Effector memory CD4-positive, alpha-beta T cell (primary cell): ENCODE measurements around the gene PRPSAP1.
"Not testable (repeated sequence)": the region's sequence is repeated elsewhere in the genome, so short reads cannot be mapped to it uniquely, and the experiment has no call there.

Source experiments
- DNase-seq, 3 donors: peaks; one replicate each; pipeline ENCODE4 v3.0.0-alpha.2; 2020
- H3K27ac ChIP-seq: 2 replicates; pipeline ENCODE4 v1.7.0; 2013; ENCODE audit warnings: mild to moderate bottlenecking, low read length, moderate library complexity; ENCODE audit not compliant: insufficient read depth, poor library complexity, severe bottlenecking
- H3K27me3 ChIP-seq: replicated peaks from 2 replicates; pipeline ENCODE4 v1.7.0; 2013; ENCODE audit warnings: mild to moderate bottlenecking, low read length; ENCODE audit not compliant: insufficient read depth, control insufficient read depth, poor library complexity, severe bottlenecking
- H3K36me3 ChIP-seq: 2 replicates; pipeline ENCODE4 v1.7.0; 2013; ENCODE audit warnings: mild to moderate bottlenecking, low read length, moderate library complexity; ENCODE audit not compliant: control insufficient read depth, insufficient read depth
- H3K4me1 ChIP-seq: 2 replicates; pipeline ENCODE4 v1.7.0; 2013; ENCODE audit warnings: low read length, mild to moderate bottlenecking; ENCODE audit not compliant: control insufficient read depth, insufficient read depth, poor library complexity, severe bottlenecking
- H3K4me3 ChIP-seq: 2 replicates; pipeline ENCODE4 v1.7.0; 2013; ENCODE audit warnings: low read length, low read depth, mild to moderate bottlenecking; ENCODE audit not compliant: insufficient read depth, poor library complexity, severe bottlenecking
- H3K9me3 ChIP-seq: 2 replicates; pipeline ENCODE4 v1.7.0; 2013; ENCODE audit warnings: mild to moderate bottlenecking, low read length, moderate library complexity; ENCODE audit not compliant: control insufficient read depth

PRPSAP1 gene

DNA sequence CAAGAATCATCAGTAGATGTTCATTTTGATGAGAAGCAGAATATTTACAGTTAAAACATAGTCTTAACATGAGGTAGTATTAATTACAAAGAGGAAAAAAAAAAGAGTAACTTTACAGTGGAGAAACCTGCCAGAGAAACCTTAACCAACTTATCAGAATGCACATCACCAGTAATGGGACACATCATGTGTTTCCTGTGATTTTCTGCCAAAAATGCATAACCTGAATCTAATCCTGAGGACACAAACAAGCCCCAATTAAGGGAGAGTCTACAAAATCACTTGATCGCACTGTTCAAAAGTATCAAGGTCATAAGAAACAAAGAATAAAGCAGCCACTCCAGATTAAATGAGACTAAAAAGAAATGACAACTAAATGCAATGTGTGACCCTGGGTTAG, 27.4 kb downstream of the PRPSAP1 start:
- Histone ChIP-seq H3K4me1 (no peaks in the 10 kb centered on the region), H3K27ac (no peak overlapping the region)
- no peak for DNase-seq

DNA sequence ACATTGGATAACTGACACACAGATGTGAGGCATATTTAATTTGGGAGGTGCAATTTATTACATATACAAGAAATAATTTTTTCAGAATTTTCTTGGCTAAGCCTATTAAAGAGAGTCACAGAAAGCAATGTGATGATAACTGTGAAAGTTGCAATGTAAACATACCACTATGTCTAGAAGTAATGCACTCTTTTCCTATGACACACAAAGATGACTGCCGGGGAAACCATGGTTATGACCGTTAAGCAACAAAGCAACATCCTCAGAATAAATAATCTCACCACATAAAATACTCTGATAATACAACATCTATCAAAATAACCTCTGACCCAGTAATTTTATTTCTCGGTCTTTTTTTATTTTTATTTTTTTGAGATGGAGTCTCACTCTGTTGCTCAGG, 35.1 kb downstream of the PRPSAP1 start:
- Histone ChIP-seq H3K9me3 (no peaks in the 10 kb centered on the region), H3K36me3 (peaks cover 20% of the 10 kb centered on the region), H3K27me3 (no peaks in the 10 kb centered on the region), H3K4me1 (no peaks in the 10 kb centered on the region), H3K4me3 (no peak overlapping the region), H3K27ac (no peak overlapping the region)
- DNase-seq = no peak

More for the DNA sequence above, 27.4 kb downstream of the PRPSAP1 start:
- peaks cover 30% of the 10 kb centered on the region for H3K36me3 ChIP-seq
- no peak overlapping the region for H3K4me3 ChIP-seq
- no peaks in the 10 kb centered on the region for H3K9me3 ChIP-seq
- no peaks in the 10 kb centered on the region for H3K27me3 ChIP-seq

DNA sequence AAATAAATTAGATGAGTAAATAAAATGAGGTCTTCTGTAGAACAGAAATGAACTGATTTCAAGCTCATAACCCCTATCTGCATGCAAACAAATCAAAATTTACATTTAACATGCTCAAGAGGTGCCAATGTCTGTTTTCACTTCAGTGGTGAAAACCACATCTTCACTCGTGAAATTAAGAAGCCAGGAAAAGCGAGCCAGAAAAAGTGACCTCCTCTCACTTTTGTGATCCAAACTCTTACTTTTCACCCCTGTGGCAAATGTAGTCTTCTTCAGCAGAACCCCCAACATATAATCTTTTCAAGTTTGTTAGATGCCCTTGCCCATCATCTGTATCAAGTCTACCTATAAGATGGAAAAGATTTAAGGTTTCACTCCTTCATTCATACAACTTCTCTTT, 36.2 kb downstream of the PRPSAP1 start:
- no peaks in the 10 kb centered on the region for H3K27me3 ChIP-seq
- no peak overlapping the region for H3K27ac ChIP-seq
- H3K4me1 ChIP-seq = no peaks in the 10 kb centered on the region
- no peaks in the 10 kb centered on the region for H3K9me3 ChIP-seq
- DNase-seq = no peak
- peaks cover 27% of the 10 kb centered on the region for H3K36me3 ChIP-seq
- no peak overlapping the region for H3K4me3 ChIP-seq

DNA sequence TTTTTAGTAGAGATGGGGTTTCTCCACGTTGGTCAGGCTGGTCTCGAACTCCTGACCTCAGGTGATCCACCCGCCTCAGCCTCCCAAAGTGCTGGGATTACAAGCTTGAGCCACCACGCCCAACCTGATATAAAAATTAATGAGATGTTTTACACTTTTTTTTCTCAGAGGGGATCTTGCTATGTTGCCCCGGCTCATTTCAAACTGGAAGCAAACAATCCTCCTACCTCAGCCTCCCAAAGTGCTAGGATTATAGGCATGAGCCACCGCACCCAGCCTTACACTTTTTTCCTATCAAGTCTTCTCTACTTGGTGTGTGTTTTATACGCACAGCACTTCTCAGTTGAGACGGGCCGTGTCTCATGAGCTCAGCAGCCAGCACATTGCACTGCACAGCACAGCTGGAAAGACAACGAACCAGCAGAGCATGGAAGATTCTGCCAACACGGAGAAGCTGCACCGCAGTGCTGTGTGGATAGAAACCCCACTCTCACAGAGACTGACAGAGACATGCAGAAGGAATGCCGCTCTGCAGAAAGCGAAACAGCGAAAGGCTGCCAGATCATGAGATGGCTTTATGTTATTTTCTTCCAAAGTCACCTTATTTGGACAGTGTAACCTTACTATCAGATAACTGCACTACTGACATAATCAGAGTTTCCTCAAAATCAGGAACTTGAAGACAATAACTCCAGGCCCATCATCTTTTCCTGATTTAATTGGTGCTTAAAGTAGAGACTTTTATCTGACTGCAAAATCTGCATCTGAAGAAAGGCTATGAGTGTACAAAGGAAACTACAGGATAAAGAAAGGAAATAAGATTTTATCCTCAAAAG, 39.1 kb downstream of the PRPSAP1 start:
- DNase-seq = no peak
- Histone ChIP-seq H3K4me1 (no peaks in the 10 kb centered on the region), H3K36me3 (peaks cover 31% of the 10 kb centered on the region), H3K27me3 (no peaks in the 10 kb centered on the region), H3K27ac (no peak overlapping the region), H3K4me3 (no peak overlapping the region), H3K9me3 (no peaks in the 10 kb centered on the region)

DNA sequence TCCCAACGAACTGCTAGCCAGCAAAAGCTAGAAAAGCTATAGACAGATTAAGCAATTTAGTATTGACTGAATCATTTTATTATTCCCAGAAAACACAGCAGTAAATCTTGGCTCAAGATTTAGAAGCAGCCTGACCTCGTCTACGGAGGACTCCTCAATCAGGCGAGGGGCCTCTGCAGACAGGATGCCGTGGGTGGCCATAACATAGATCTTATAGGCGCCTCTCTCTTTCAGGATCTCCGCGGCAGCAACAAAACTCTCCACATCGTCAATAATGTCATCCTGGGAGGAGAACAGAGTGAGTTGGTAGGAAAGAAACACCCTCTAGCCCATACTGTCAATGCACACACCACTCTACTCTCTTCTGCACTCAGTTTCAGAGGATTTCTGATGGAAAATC, 41.0 kb downstream of the PRPSAP1 start:
- no peaks in the 10 kb centered on the region for H3K4me1 ChIP-seq
- H3K36me3 ChIP-seq = peaks cover 34% of the 10 kb centered on the region
- H3K27me3 ChIP-seq = no peaks in the 10 kb centered on the region
- H3K27ac ChIP-seq = no peak overlapping the region
- H3K4me3 ChIP-seq = no peak overlapping the region
- H3K9me3 ChIP-seq = no peaks in the 10 kb centered on the region
- no peak for DNase-seq

DNA sequence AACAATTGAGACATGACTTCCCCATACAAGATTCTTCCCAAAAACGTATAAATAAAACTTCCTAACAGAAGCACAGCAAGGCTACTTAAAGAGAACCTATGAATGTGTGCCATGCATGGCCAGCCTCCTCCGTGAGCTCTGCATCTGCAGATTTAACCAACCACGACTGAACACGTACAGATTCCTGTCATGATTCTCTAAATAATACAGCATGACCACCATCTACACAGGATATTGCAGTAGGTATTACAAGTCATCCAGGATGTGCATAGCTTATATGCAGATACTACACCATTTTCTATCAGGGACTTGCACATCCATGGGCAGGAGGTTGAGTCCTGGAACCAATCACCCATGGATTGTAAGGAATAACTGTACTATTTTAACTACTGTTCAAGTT, 44.3 kb downstream of the PRPSAP1 start:
- Histone ChIP-seq H3K4me1 (no peaks in the 10 kb centered on the region), H3K36me3 (peaks cover 31% of the 10 kb centered on the region), H3K27ac (no peak overlapping the region), H3K4me3 (no peak overlapping the region), H3K27me3 (no peaks in the 10 kb centered on the region), H3K9me3 (no peaks in the 10 kb centered on the region)
- DNase-seq = no peak

DNA sequence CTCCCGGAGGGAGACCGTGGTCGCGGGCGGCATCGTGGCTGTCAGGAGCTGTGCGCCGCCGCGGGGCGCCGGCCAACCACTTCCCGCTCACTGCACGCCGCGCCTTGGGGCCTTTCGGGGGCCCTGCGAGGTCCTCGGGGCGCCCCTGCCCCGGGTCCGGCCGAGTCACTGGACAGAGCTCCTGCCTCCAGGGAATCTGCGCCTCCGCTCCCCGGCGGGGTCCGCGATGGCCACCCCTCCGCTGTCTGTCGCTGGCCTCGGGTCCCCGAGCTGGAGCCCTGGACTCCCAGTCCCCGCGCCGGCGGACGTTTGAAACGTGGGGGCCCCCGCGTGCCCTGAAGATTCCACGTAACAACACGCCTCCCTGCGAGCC, 45.8 kb downstream of the PRPSAP1 start, which contains the start of gene QRICH2:
Gene QRICH2, minus strand, starts transcription at position 311 of the 373 bp plus-strand sequence. Its CDS starts 278 bp downstream, at position 33.
- no peaks in the 10 kb centered on the region for H3K27me3 ChIP-seq
- H3K4me3 ChIP-seq = no peak within 1 kb of the TSS

DNA sequence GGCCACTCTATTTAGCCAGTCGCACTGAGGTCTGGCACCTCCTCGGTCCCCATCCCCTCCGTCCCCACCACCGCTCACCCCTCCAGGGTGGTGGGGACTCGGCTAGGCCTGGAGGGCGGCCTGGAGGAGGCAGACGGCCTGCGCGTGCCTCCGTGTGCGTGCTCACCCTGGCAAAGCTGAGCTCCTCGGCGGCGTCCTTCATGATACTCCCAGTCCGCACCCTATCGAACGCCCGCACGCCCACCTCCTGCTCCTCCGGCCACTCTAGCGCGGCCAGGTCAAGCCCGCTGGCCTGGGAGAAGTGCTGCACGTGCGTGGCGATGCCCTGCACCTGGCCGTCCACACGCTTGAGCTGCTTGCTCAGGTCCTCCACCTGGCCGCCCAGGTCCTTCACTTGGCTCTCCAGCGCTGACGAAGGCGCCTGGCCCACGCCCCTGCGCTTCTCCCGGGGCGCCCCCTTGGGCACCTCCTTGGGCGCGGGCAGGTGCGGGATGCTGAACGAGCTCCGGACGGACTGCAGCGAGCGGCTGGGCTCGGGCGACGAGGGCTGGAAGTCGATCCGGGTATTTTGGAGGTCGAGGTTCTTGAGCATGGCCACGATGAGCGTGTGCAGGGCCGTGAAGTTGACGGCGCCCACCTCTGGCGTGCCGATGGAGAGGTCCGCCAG, 46.3 kb downstream of the PRPSAP1 start:
- Histone ChIP-seq H3K27ac (no peak overlapping the region), H3K9me3 (no peaks in the 10 kb centered on the region), H3K36me3 (peaks cover 18% of the 10 kb centered on the region), H3K27me3 (no peaks in the 10 kb centered on the region), H3K4me3 (no peak overlapping the region), H3K4me1 (no peaks in the 10 kb centered on the region)
- no peak for DNase-seq

More for the DNA sequence above, 45.8 kb downstream of the PRPSAP1 start, which contains the start of gene QRICH2:
- no peak for DNase-seq
- no peak within 1 kb of the TSS for H3K27ac ChIP-seq
- no peaks in the 10 kb centered on the region for H3K4me1 ChIP-seq
- peaks cover 23% of the 10 kb centered on the region for H3K36me3 ChIP-seq
- H3K9me3 ChIP-seq = no peaks in the 10 kb centered on the region

DNA sequence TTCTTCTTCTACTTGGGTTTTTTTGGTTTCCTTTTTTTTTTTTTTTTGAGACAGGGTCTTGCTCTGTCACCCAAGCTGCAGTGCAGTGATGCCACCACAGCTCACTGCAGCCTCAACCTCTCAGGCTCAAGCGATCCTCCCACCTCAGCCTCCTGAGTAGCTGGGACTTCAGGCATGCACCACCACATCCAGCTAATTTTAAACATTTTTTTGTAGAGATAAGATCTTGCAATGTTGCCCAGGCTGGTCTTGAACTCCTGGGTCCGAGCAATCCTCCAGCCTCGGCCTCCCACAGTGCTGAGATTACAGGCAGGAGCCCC, 48.6 kb downstream of the PRPSAP1 start:
- H3K4me1 ChIP-seq, H3K9me3 ChIP-seq, H3K27ac ChIP-seq, H3K27me3 ChIP-seq, DNase-seq, H3K36me3 ChIP-seq, H3K4me3 ChIP-seq: not testable (repeated sequence)
